GM06990 (cell line): ENCODE results near the gene DBX2.

ENCODE experiments used
- DNase-seq: peaks from one replicate; pipeline ENCODE4 v3.0.0-alpha.2; 2011; ENCODE audit not compliant: insufficient read length; ENCODE audit errors: extremely low read depth
- H3K27me3 ChIP-seq: replicated peaks from 2 replicates; pipeline ENCODE4 v1.6.0; 2011; ENCODE audit warnings: low read length; ENCODE audit not compliant: control insufficient read depth, insufficient read depth
- H3K36me3 ChIP-seq: 2 replicates; pipeline ENCODE4 v1.5.1; 2011; ENCODE audit warnings: low read length; ENCODE audit not compliant: control insufficient read depth, insufficient read depth
- H3K4me3 ChIP-seq: replicated peaks from 2 replicates; pipeline ENCODE4 v1.5.1; 2011; ENCODE audit warnings: low read depth, mild to moderate bottlenecking, control low read depth, low read length
- TF ChIP-seq, protein P1 (sequence below): IDR thresholded peaks from 2 replicates; pipeline ENCODE4 v1.5.1; 2011; ENCODE audit warnings: low read length, control low read depth, mild to moderate bottlenecking, inconsistent platforms; ENCODE audit not compliant: insufficient read depth, poor library complexity, severe bottlenecking

Gene DBX2

DNA sequence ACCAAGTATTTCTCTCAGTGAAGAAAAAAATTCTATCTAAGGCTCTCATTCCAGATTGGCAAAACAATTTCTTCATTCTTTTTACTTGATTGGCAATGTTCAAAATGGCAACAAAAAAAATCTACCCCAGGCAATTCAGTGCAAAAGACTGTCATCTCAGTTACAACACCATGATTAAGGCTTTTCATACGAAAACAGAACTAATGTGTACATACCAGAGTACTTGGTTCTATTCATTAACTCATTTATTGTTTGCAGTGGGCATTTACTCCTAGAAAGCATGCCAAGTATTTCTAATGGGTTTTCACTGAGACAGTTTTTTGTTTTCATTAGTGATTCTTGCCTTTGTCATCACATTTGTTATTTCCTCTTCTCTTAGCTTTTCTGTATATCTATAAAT is 33.0 kb downstream of the DBX2 start:
- no peaks in the 10 kb centered on the region for H3K27me3 ChIP-seq
- no peak for DNase-seq
- TF ChIP-seq, protein P1, sequence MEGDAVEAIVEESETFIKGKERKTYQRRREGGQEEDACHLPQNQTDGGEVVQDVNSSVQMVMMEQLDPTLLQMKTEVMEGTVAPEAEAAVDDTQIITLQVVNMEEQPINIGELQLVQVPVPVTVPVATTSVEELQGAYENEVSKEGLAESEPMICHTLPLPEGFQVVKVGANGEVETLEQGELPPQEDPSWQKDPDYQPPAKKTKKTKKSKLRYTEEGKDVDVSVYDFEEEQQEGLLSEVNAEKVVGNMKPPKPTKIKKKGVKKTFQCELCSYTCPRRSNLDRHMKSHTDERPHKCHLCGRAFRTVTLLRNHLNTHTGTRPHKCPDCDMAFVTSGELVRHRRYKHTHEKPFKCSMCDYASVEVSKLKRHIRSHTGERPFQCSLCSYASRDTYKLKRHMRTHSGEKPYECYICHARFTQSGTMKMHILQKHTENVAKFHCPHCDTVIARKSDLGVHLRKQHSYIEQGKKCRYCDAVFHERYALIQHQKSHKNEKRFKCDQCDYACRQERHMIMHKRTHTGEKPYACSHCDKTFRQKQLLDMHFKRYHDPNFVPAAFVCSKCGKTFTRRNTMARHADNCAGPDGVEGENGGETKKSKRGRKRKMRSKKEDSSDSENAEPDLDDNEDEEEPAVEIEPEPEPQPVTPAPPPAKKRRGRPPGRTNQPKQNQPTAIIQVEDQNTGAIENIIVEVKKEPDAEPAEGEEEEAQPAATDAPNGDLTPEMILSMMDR, result no peak

DNA sequence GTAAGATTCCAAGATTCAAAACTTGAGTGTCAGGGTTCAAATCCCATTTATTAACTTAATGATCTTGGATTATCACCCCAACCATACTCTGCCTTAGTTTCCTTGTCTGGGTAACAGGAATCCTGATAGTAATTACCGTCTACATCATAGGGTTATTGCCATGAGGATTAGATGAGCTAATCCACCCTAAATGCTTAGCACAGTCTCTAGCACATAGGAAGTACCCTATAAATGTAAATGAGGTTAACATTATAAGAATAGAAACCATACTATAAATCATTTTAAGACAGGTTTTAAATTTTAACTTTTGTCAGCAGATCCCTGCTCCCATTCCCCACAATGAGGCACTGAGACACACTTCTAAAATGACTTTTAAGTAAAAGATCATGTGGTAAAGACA is 36.5 kb downstream of the DBX2 start:
- no peak overlapping the region for H3K4me3 ChIP-seq
- DNase-seq, result no peak
- H3K36me3 ChIP-seq, result no peaks in the 10 kb centered on the region
- TF ChIP-seq, protein P1, result no peak
- H3K27me3 ChIP-seq, result no peaks in the 10 kb centered on the region

More for the DNA sequence above, 33.0 kb downstream of the DBX2 start:
- Histone ChIP-seq H3K36me3 (no peaks in the 10 kb centered on the region), H3K4me3 (no peak overlapping the region)

DNA sequence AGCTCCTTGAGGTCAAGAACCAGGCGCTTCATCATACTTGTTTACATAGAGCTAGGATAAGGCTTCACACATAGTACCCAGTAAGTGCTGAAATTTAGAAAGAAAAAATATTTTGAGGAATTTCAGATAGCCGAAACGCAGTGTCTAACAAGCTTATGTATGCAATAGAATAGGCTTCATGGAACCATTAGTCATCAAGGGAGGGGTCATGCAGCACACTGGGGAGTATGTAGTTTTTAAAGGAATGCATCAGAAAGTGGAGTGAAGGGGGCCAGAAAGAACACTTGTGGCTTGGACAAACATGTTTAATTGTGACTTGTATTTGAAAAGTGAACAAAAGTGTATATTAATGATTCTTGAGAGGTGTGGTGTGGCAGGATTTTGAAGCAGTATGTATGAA is 38.1 kb downstream of the DBX2 start:
- TF ChIP-seq, protein P1, result no peak
- Histone ChIP-seq H3K4me3 (no peak overlapping the region), H3K36me3 (no peaks in the 10 kb centered on the region), H3K27me3 (no peaks in the 10 kb centered on the region)
- DNase-seq, result no peak

DNA sequence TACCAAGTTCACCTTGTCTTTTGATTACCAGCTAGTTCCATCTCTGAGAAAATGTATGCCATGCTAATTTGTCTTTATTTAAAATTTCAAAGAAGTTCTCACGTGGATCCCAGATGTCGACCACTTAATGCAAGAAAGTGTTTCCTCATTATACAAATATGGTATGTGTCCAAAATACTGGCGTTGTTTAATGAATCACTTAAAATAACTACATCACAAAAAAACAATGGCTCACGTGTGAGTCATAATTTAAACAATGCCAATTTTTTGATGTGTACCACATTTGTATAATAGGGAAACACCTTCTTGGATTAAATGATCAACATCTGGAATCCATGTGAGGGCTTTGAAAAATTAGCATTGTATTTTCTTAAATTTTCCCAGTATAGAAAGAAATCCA is 40.8 kb downstream of the DBX2 start:
- no peak for DNase-seq
- Histone ChIP-seq H3K27me3 (no peaks in the 10 kb centered on the region), H3K4me3 (no peak overlapping the region), H3K36me3 (no peaks in the 10 kb centered on the region)
- TF ChIP-seq, protein P1, result no peak

DNA sequence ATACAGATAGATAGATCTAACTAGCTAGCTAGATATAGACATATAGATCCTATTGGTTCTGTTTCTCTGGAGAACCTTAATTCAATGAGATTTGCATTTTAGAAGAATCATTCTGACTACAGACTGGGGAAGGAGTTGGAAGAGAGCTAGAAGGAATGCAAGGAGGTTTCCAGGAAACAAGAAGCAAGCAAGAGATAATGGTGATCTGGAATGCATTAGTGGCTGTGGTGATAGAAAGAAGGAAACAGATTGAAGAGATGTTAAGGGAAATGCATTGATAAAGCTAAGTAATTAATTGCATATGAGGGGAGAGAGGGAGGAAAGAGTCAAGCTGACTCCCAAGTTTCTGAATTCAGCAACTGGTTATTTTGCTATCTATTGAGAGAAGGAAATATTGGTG is 42.7 kb downstream of the DBX2 start:
- Histone ChIP-seq H3K36me3 (no peaks in the 10 kb centered on the region), H3K27me3 (no peaks in the 10 kb centered on the region), H3K4me3 (no peak overlapping the region)
- TF ChIP-seq, protein P1, result no peak
- DNase-seq, result no peak

DNA sequence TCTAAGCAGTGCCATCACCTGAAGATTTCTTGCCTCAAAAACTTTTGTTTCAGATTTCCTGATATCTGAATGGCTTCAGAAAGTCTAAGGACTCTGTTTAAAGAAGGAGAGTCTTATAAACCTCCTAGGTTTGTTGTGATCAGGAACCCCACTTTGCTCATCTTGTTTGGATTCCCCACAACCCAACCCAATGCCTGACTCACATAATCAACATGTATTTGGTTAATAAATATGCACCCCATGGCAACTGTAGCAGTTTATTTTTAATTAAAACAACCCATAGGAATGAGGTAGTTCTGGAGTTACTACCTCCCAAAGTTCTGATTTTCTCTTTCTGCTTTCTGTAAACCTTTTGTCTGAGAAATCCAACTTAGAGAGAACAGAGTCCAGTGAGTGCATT is 51.5 kb downstream of the DBX2 start:
- no peak overlapping the region for H3K4me3 ChIP-seq
- H3K27me3 ChIP-seq, result no peaks in the 10 kb centered on the region
- TF ChIP-seq, protein P1, result no peak
- DNase-seq, result no peak
- no peaks in the 10 kb centered on the region for H3K36me3 ChIP-seq
